ENCODE data around the gene SNRPE. TPM values are rescaled to one million over a fixed set of nuclear protein-coding genes. Genes with fewer than 3 reads are reported as not detected.

Gene SNRPE
- total RNA-seq: 50.9 and 59.7 TPM in 2 replicates

DNA sequence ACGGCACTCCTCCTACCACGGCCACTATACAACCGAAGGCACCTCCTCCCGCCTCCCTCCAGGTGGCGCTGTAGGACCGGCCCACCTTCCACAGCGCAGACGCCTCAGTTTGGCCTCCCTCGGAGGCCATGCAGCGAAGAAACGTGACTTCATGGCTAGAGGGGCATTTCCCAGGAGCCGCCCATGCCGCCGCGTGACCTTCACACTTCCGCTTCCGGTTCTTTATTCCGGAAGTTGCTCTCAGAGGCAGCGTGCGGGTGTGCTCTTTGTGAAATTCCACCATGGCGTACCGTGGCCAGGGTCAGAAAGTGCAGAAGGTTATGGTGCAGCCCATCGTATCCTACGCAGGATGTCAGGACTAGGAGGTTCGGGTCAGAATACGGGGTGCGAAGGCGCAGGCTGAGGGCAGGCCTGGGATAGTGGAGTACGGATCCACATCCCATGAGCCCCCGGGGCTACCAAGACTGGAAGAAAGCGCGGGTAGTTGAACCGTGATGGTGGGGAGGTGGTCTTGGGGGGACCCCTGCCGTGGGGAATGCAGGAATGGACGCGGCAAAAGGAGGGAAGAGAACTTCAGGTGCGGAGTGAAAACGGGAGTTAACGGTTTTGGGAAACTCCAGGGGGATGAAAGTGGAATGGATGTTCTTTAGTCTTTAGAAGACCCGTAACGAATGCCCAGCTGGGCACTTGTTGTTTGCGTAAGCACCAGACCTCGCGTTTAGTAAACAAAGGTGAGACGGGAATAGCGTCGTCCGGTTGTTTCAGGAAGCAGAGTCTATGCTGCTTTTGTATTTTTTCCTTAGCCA is at the start of gene SNRPE:
TSS of gene SNRPE (plus strand) at position 221 of the 806 bp plus-strand sequence. CDS start at position 282, 61 bp downstream.

Small RNAs within 50 kb of the gene (small RNA-seq; reads per million reads assigned to genes)
- gene HSPE1P6: not detected

Other genes with a start within 250 kb of the SNRPE start
- gene ATP2B4, start 234.8 kb upstream of the SNRPE start, total RNA-seq: 220 and 251 TPM in 2 replicates
- gene LAX1, start 96.4 kb upstream of the SNRPE start, total RNA-seq: 0.11 and 0.13 TPM in 2 replicates
- 40.0 and 46.8 TPM in 2 replicates for gene ZBED6, start 66.0 kb upstream of the SNRPE start, total RNA-seq
- 116 and 132 TPM in 2 replicates for gene ZC3H11A, start 66.0 kb upstream of the SNRPE start, total RNA-seq
- 1.5 and 1.8 TPM in 2 replicates for gene SOX13, start 211.5 kb downstream of the SNRPE start, total RNA-seq

Data from articular chondrocyte of knee joint (primary cell).